WTC11 (cell line): ENCODE data around the gene FLOT2.

Experiments used
- OVOL2 ChIP-seq: fragments of 250-450 bp; sonication (Bioruptor Pico); IDR thresholded peaks from 2 replicates; pipeline ENCODE4 v1.9.0; 2021; ENCODE audit warnings: mild to moderate bottlenecking, borderline replicate concordance
- SMAD3 ChIP-seq: sonication (generic); formaldehyde crosslinking; IDR thresholded peaks from 2 replicates; pipeline ENCODE4 v1.8.0; 2022; ENCODE audit warnings: missing genetic modification reagents, mild to moderate bottlenecking, borderline replicate concordance
- TF ChIP-seq, protein P1 (sequence below): fragments of 200-600 bp; IDR thresholded peaks from 2 replicates; pipeline ENCODE4 v1.8.0; 2022; ENCODE audit warnings: antibody characterized with exemption
- TF ChIP-seq, protein P2 (sequence below): sonication (generic); formaldehyde crosslinking; IDR thresholded peaks from 2 replicates; pipeline ENCODE4 v1.8.1; 2022; ENCODE audit warnings: mild to moderate bottlenecking, missing genetic modification reagents, moderate library complexity, borderline replicate concordance
- TF ChIP-seq, protein P3 (sequence below): sonication (generic); formaldehyde crosslinking; IDR thresholded peaks from 2 replicates; pipeline ENCODE4 v1.8.1; 2022; ENCODE audit warnings: mild to moderate bottlenecking, moderate library complexity, missing genetic modification reagents

DNA sequence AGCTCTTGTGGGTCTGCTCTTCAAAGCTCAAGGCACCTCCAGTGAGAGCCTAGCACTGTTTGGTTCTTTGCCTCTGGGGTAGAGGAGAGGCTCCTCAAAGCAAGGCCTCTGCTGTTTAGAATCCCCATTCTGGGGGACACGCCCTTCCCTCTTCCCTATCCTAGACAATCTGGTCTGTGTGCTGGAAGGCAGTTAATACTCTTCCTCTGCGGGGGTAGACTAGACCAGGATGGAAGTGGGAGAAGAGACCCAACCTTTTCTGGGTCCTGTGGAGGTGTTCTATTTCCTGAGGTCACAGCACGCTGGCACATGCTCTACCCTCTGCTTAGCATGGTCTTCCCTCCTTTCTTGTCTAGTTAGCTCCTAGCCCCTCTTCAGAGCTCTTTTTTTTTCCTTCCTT is 35.0 kb downstream of the FLOT2 start:
- TF ChIP-seq, protein P1, sequence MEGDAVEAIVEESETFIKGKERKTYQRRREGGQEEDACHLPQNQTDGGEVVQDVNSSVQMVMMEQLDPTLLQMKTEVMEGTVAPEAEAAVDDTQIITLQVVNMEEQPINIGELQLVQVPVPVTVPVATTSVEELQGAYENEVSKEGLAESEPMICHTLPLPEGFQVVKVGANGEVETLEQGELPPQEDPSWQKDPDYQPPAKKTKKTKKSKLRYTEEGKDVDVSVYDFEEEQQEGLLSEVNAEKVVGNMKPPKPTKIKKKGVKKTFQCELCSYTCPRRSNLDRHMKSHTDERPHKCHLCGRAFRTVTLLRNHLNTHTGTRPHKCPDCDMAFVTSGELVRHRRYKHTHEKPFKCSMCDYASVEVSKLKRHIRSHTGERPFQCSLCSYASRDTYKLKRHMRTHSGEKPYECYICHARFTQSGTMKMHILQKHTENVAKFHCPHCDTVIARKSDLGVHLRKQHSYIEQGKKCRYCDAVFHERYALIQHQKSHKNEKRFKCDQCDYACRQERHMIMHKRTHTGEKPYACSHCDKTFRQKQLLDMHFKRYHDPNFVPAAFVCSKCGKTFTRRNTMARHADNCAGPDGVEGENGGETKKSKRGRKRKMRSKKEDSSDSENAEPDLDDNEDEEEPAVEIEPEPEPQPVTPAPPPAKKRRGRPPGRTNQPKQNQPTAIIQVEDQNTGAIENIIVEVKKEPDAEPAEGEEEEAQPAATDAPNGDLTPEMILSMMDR, result no peak
- TF ChIP-seq SMAD3 (no peak), OVOL2 (CRISPR knock-in tag) (no peak)
- TF ChIP-seq, protein P2, sequence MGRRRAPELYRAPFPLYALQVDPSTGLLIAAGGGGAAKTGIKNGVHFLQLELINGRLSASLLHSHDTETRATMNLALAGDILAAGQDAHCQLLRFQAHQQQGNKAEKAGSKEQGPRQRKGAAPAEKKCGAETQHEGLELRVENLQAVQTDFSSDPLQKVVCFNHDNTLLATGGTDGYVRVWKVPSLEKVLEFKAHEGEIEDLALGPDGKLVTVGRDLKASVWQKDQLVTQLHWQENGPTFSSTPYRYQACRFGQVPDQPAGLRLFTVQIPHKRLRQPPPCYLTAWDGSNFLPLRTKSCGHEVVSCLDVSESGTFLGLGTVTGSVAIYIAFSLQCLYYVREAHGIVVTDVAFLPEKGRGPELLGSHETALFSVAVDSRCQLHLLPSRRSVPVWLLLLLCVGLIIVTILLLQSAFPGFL (CRISPR knock-in tag), result no peak
- TF ChIP-seq, protein P3, sequence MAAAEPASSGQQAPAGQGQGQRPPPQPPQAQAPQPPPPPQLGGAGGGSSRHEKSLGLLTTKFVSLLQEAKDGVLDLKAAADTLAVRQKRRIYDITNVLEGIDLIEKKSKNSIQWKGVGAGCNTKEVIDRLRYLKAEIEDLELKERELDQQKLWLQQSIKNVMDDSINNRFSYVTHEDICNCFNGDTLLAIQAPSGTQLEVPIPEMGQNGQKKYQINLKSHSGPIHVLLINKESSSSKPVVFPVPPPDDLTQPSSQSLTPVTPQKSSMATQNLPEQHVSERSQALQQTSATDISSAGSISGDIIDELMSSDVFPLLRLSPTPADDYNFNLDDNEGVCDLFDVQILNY (CRISPR knock-in tag), result no peak
